Coronary artery (tissue), 2 donors: ENCODE results near the gene ZFYVE9.
"Not testable (repeated sequence)": the region's sequence is repeated elsewhere in the genome, so short reads cannot be mapped to it uniquely, and the experiment has no call there.

ENCODE experiments used
- DNase-seq: peaks from one replicate; pipeline ENCODE4 v3.0.0-alpha.2; 2017; ENCODE audit warnings: low spot score
- H3K27ac ChIP-seq, 2 donors: fragments of 200-600 bp; sonication (generic); one replicate each; pipeline ENCODE4 v1.5.1; 2016 to 2019
- H3K4me3 ChIP-seq: fragments of 200-600 bp; sonication (generic); 2 replicates; pipeline ENCODE4 v1.5.1; 2016; ENCODE audit warnings: mild to moderate bottlenecking, moderate library complexity
- TF ChIP-seq, protein P1 (sequence below): fragments of 200-600 bp; sonication (generic); IDR thresholded peaks from one replicate; pipeline ENCODE4 v1.5.1; 2019; ENCODE audit warnings: antibody characterized with exemption

ZFYVE9 gene

DNA sequence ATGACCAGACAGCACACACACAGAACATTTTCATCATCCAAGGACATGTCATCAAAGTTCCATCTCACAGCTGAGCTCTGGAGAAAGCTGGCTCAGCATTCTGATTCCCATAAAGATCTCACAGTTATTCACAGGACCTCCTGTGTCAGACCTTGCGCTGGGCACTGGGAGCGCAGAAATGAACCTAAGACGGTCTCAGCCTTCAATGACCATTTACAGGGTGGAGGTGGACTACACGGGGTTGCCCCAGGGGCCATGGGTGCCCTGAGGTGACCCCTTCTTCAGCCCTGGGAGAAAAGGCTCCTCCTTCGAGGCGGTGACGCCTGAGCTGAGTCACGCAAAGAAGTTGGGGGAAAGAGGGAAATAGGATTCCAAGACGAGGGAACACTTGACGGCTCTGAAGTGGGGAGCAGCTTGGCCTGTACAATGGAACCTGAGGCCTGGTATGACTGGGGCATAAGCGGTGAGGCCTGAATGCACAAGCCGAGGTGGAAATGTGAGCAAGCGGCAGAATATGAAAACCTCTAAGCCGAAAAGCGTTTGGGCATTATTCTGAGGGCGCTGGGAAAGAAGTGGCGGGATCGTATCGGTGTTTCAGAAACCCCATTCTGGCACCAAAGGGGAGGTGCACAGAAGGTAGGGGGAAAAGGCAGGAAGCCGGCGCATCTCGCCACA, 223.3 kb downstream of the ZFYVE9 start:
- TF ChIP-seq, protein P1, sequence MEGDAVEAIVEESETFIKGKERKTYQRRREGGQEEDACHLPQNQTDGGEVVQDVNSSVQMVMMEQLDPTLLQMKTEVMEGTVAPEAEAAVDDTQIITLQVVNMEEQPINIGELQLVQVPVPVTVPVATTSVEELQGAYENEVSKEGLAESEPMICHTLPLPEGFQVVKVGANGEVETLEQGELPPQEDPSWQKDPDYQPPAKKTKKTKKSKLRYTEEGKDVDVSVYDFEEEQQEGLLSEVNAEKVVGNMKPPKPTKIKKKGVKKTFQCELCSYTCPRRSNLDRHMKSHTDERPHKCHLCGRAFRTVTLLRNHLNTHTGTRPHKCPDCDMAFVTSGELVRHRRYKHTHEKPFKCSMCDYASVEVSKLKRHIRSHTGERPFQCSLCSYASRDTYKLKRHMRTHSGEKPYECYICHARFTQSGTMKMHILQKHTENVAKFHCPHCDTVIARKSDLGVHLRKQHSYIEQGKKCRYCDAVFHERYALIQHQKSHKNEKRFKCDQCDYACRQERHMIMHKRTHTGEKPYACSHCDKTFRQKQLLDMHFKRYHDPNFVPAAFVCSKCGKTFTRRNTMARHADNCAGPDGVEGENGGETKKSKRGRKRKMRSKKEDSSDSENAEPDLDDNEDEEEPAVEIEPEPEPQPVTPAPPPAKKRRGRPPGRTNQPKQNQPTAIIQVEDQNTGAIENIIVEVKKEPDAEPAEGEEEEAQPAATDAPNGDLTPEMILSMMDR: no peak
- peak overlapping the region; percentile 92 to 98 for H3K27ac ChIP-seq
- peak overlapping the region; percentile 98 for H3K4me3 ChIP-seq
- DNase-seq: peak; percentile 83

DNA sequence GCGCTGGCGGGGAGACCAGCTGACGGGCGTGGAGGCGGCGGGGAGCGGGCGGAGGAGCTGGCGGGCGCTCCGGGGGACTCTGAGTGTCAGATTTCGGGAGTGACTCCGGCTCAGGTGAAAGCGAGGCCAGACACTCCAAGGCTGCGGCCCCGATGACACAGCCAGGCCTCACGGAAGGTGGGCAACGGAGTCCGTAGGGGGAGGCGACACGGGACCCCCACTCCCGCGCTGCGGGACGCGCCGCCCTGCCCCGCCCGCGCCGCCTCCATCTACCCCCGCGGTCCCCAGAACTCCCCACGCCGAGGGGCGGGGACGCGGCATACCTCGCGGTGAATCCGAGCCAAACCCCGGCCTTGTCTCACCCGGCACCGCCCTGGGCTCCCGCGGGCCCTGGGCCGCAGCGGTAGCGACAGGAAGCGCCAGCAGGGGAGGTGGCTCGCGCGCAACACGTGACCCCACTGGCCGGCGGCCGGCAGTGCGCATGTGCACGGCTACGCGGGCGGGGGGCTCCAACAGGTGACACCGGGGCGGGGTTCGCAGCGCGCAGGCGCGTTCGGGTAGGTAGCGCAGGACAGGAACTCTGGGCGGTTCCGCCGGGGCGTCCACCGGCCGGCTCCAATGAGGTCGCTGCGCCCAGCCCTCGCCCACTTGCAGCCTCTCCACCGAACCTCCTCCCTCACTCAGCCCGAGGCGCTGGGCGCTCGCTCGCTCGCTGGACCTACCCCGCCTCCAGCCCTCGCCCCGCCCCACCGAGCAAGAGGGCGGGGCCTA, 224.0 kb downstream of the ZFYVE9 start, which contains the start of gene CC2D1B:
Gene CC2D1B, minus strand, starts transcription at position 460 of the 771 bp plus-strand sequence. CDS start 1,585 bp downstream, outside the sequence.
- H3K4me3 ChIP-seq: peak within 1 kb of the TSS; percentile 98
- peak; percentile 99 for DNase-seq
- peak within 1 kb of the TSS; percentile 92 to 98 for H3K27ac ChIP-seq
- TF ChIP-seq, protein P1: no peak

DNA sequence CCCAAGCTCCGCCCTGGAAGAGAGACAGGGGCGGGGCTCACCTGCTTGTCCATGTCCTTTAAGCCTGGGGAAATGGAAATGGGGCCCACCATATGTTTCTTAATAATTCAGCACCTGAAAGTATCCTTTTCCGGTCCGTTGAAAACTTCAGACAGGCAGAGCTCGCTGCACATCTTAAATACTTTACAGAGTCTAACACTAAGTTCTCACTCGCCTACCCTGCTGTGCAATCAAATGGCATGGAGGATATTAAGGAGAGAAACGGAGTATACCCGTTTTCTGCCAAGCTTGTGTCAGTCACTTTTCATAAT, 224.6 kb downstream of the ZFYVE9 start:
- Histone ChIP-seq H3K4me3 (peak overlapping the region; percentile 98), H3K27ac (peak overlapping the region; percentile 92 to 98)
- TF ChIP-seq, protein P1: no peak
- no peak for DNase-seq

DNA sequence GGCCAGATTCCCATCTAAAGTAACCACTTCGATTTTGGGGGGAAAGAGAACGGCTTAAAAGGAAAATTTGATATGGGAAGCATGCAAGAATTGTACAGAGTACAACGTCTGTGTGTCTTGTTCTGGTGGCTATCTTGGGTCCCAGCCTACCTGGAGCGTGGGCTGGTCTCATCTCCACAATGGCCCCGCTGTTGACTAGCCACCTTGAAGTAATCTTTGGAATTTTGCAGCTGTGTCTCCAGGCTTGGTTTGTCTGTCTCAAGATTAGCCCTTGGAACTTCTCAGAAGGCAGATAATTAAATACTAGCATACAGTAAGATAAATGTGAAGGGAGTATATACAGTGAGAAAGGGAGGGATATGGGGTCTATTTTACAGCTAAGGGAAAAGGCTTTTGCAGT, 225.4 kb downstream of the ZFYVE9 start:
- Histone ChIP-seq H3K27ac (no peak overlapping the region), H3K4me3 (no peak overlapping the region)
- TF ChIP-seq, protein P1: no peak
- DNase-seq: no peak

DNA sequence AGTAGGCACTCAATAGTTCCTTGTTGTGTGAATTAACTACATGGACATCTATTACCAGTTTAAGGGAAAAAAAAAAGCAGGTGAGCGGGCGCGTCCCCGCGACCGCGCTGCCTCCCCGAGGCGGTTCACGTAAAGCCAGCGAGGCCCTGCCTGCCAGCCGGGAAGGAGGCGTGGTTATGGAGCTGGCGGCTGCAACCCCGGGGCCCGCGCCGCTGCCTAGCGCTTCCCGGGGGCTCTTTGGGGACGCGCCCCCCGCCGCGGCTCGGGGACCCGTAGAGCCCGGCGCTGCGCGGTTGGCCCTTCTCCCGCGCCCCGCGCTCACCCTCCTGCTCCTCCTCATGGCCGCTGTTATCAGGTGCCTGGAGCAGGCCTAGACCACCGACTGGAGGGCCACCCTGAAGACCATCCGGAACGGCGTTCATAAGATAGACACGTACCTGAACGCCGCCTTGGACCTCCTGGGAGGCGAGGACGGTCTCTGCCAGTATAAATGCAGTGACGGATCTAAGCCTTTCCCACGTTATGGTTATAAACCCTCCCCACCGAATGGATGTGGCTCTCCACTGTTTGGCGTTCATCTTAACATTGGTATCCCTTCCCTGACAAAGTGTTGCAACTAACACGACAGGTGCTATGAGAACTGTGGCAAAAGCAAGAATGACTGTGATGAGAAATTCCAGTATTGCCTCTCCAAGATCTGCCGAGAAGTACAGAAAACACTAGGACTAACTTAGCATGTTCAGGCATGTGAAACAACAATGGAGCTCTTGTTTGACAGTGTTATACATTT, 226.7 kb downstream of the ZFYVE9 start:
- Histone ChIP-seq H3K27ac (peak overlapping the region in 1 of 2 donors; percentile 9), H3K4me3 (peak overlapping the region; percentile 67)
- no peak for DNase-seq
- TF ChIP-seq, protein P1: no peak

DNA sequence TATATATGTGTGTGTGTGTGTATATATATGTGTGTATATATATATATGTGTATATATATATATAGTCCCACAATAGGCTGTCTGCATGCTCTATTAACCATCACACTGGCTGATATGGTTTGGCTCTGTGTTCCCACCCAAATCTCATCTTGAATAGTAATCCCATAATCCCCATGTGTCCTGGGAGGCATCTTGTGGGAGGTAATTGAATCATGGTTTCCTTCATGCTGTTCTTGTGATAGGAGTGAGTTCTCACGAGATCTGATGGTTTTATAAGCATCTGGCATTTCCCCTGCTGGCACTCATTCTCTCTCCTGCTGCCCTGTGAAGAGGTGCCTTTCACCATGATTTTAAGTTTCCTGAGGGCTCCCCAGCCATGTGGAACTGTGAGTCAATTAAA, 228.0 kb downstream of the ZFYVE9 start:
- H3K4me3 ChIP-seq, H3K27ac ChIP-seq, DNase-seq: not testable (repeated sequence)

DNA sequence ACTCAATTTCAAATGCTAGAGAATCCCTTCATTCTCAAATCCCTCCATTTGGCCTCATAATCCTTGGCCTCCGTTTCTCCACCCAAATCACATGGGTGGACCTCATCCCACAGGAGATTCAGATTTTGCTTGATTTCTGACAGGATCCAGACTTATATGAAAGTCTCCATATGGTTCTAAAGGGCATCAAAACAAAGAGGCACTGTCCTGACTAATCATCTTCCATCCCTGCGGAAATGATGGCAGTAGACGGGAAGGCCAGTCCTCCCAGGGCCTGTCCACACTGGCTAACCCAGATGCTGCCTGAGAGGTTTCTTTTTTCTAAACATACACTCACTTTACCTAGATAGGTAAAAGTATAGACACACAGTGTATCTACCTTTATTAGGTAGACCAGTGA, 243.5 kb downstream of the ZFYVE9 start:
- Histone ChIP-seq H3K27ac (no peak overlapping the region), H3K4me3 (no peak overlapping the region)
- TF ChIP-seq, protein P1: no peak
- DNase-seq: no peak
